NCI-H524 treated with DMSO at 0.1 percent for 48 hours (cell line): ENCODE data around the gene TRAF3.
"Not testable (repeated sequence)": the region's sequence is repeated elsewhere in the genome, so short reads cannot be mapped to it uniquely, and the experiment has no call there.

Experiments
- DNase-seq: peaks from one replicate; lab custom pipeline; 2025; lab: John Stamatoyannopoulos, UW

The TRAF3 gene

DNA sequence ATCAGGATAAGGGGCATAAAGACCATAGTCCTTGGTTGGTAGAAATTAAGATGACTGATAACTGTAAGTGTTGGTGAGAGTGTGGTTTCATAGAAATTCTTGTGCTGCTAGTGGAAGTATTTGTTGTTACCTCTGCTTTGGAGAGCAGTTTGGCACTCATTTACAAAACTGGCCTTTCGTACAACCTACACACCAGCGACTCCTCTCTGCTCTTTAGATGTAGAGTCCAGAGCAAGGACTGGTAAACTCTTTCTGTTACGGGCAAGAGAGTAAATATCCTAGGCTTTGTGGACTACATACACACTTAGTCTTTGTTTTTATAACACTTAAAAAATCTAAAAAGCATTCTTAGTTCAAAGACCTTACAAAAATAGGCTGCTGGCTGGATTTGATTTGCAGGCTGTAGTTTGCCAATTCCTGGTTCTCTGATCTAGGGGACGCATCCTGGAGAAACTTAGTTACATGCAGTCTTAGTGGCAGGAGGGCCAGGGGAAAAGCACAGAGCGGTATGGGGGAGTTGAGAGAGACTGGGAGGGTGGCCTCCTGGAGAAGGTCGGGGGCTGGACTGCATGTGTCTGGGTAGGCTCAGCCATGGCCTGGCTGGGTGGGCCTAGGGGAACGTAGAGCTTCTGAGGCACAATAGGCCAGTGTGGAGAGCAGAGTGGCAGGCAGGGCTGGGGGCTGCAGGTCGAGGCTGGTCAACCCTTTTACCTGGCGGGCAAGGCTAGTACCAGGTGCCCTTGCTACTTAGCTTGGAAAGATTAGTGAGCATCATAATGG, 89.9 kb downstream of the TRAF3 start:
- DNase-seq, result no peak

DNA sequence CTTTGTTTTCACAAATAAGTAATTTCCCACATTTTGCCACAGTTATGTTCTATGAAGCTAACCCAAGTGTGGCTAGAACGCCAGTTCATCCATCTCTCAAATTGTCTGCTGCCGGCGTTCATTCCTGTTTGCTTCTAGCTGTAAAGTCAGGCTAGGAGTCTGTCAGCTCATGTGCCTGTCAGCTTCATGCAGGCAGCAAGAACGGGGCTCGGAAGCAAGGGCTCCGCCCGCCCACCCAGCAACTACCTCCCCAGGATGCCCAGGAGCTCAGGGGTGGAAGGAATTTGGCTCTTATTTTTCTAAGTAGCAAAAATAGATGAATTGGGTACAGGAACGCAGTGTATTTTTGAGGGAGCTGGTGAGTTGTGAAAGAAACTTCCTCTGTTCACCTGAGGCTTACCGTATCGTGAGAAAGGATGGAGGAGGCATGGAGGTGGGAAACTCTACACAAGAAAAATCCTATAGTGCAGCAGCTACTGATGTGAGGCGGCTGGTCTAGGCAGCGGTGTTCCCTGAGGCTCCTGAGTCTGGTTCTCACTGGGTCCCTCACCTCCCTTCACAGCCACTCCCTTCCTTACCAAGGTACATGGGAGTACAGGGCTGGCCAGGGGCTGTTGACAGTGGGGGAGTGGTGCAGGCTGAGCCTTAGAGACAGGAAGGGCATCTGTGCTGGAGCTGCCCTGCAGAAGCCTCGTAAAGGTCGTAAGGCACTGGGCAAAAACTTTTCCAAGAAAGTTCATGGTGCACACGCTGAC, 90.8 kb downstream of the TRAF3 start:
- no peak for DNase-seq

DNA sequence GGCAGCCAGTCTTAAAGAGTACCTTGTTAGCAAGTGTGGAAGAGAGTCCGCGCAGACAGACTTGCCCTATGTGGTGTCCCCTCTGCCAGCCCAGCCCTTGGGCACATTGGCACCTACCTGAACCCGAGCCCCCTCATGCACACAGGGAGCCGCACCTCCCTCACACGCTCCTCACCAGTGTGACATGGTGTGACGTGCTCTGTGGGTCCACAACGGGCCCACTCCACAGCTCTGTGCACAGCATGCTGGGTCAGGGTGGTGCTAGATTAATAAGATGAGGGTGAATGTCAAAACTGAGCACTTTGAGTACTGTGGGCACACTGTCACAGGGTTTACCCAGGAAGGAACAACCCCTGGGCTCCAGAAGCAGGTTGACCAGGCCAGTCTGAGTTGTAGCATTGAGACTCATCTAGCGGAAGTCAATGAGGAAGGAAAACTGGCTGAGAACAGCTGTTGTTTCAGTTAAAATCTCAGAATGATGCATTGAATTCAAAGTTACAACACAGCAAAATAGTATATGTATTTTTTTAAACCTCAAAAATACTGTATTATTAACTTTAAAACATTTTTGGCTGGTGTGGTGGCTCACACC, 91.8 kb downstream of the TRAF3 start:
- DNase-seq, result no peak

DNA sequence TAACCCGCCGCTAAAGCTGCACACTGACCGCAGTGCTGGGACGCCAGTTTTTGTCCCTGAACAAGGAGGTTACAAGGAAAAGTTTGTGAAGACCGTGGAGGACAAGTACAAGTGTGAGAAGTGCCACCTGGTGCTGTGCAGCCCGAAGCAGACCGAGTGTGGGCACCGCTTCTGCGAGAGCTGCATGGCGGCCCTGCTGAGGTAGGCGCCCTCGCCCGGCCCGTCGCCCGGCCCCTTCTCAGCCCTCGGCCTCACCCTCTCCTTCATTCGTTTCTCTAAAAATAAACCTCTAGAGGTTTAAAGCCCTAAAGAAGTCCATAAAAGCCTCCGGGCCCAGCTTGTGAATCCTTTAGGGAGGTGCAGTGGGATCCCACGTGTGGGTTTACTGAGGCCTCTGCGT, 93.0 kb downstream of the TRAF3 start:
- no peak for DNase-seq

DNA sequence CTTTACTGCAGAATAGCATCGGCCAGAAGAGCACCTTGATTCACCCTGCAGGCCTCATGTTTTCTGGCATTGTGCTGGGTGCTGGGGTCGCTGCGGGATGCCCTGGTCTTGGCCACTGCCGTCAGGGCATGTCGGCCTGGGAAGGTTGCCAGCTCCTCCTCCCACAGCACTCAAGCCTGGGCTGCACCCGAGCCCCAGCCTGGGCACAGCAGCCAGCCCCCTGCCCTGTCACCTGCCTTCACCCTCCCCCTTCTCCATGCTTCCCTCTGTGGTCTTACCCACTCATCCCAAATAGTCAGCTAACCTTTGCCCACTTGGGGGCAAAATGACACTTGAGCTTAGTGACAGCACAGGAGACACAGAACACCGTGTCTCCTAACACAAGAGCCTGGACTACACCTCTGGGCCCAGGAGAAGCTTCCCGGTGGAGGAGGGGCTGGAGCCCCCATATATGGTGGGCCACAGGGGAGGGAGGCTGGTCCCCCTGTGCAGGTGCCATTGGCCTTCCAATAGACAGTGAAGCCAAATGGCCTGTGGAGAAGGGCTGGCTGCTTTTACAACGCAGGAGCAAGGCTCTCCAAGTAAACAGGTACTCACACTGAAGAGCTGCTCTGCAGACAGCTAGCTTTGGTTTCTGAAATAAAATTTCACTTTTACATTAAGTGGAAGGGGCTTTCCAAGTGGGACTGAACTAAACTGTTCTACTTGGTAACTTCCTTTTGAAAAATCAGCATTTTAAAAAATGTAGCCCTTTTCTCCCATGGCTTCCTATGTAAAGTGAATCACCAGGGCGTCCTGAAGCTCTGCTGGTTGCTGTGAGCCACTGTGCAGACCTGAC, 94.0 kb downstream of the TRAF3 start:
- DNase-seq, result no peak

DNA sequence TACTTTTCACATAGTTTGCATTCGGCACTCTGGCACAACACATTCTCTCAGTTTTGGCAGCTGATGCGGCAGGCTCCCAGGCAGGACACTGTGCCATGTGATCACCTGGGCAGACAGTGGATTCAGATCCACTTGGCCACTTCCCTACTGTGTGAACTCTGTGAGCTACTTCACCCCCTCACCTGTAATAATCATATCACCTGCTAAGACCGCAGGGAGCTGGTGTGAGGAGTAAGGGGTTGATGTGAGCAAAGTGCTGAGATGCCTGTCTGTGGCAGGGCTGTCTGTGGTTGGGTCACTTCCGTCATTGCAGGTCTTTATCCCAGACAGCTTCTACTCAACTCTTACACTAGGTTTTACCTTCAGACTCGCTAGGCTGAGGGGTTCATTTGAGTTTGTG, 94.8 kb downstream of the TRAF3 start:
- DNase-seq, result no peak

DNA sequence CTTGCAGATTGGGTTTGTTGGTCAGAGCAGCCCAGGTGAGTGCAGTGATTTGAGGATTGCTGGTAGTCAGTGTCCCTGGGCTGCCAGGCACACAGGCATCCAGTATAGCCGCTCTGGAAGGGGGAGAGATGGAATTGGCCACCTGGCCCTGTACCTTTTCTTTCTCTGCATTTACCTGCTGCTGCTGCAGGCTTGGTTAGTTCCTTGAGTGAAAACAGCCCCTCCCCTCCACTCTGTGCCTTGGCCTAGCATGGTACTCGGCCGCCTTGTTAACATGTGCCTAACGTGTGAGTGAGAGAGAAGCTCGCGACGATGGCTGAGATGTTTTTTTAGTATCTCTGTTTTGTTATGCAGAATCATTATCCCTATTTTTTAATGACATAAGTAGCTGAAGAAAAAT, 95.9 kb downstream of the TRAF3 start:
- DNase-seq, result no peak

DNA sequence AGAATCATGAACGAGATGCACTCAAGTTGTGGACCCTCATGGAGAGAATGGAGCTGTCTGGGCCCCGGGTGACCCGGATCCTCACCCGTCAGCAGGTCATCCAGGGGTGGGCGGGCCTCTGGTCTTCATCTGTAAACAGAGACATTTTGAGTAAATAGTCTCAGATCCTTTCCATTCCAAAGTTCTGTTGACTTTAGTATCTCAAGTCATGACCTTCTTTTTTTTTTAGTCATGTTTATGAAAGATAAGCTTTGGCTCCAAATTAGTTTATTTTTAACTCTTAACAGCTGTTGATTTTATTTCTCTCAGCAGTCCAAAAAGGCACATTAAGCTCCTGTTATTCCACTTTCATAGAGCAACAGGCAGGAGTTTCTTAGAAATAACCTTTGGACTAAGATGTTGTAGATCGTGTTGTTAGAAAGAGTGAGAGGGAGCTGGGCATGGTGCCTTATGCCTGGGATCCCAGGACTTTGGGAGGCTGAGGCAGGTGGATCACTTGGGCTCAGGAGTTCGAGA, 96.4 kb downstream of the TRAF3 start:
- no peak for DNase-seq

DNA sequence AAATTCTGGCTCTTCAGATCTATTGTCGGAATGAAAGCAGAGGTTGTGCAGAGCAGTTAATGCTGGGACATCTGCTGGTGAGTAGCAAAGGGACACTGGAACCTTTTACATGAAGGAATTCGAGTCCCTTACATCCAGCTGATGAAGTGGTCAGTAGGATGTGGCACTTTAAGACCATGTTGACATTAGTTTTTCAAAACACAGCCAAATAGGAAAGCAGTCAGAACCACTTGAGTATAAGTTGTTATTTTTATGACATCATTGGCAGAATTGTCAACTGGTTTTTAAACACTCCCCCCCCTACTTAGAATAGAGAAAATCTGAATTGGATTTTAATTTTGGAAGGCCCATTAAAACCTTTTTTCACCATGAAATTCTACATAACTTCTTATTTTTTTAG, 98.4 kb downstream of the TRAF3 start:
- DNase-seq, result no peak

DNA sequence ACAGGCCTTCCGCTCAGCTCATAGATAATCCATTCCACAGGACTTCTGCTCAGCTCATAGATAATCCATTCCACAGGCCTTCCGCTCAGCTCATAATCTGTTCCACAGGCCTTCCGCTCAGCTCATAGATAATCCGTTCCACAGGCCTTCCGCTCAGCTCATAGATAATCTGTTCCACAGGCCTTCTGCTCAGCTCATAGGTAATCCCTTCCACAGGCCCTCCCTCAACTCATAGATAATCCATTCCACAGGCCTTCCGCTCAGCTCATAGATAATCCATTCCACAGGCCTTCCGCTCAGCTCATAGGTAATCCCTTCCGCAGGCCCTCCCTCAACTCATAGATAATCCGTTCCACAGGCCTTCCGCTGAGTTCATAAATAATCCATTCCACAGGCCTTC, 100.3 kb downstream of the TRAF3 start:
- not testable (repeated sequence) for DNase-seq

DNA sequence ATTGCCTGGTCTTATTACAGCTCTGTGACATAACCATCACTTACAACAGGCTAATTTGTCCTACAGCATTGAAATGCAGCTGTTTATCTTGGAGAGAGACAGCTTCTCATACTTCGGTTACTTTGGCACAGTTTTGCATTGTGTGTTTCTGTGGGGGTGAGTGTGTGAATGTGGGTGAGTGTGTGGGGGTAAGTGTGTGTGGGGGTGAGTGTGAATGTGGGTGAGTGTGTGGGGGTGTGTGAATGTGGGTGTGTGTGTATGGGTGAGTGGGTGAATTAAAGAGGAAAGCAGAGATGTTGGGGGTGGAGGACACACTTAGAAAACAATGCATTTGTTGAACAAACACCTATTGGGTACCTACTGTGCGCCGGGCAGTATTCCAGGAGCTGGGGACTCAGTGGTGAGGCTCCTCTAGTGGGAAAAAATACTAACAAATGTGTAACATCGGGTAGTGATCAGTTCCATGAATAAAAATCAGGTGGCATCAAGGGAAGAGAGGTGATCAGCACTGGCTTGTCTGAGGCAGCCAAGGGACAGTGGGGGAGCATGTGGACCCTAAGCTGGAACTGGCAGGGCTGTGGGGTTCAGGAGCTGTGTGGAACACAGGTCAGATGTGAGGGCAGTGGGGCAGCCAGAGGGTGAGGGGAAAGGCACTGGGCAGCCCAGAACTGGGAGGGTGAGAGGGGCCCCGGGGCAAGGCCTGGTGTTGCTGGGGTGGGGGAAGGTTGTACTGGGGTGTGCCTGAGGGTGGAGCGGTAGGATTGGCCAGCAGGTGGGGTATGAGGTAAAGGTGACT, 101.1 kb downstream of the TRAF3 start:
- DNase-seq, result no peak

DNA sequence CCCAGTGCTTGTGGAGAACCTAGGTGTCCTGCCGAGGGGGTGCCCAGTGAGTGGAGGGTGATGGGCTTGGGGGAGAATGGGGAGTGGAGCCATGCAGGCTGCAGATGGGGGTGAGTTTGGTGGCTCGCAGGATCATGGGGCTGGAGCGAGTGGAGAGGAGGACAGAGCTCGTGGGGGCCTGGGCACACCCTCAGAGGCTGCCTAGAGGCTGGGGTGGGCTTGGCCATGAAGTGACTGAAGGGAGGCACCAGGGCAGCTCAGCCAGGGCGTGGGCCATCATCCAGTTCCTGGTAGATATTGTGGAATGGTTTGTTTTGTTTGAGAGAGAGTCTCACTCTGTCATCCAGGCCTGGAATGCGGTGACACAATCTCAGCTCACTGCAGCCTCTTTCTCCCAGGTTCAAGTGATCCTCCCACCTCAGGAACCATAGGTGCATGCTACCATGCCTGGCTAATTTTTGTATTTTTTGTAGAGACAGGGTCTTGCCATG, 101.8 kb downstream of the TRAF3 start:
- no peak for DNase-seq

DNA sequence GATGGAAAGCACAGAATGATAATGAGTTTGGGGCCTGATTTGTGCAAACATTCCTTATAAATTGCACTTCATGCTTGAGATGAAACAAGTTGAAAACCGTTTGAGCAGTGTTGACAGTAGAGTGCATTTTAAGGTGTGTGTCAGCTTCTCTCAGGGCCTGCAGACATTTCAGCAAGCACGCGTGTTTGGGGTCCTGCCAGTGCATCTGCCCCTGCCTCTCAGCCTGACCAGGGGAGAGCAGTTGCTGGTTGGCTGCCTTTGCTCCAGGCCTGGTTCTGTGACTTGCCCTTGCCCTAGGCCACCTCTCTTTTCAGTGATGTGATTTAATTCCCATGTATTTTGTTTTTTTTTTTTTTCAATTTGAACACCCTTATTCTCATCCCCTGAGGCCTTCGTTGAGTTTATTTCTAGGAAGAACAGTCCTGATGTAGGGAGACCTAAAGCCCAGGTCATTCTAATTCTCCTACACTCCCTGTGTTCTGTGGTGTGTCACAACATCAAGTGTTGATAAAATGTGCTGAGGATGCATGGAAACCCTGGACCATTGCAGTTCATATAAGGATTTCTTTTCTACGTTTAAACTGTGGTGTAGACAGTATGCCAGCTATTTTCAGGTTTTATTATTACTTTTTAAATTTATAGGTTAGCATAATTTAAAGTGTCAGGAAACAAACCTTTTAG, 105.1 kb downstream of the TRAF3 start:
- DNase-seq, result no peak

DNA sequence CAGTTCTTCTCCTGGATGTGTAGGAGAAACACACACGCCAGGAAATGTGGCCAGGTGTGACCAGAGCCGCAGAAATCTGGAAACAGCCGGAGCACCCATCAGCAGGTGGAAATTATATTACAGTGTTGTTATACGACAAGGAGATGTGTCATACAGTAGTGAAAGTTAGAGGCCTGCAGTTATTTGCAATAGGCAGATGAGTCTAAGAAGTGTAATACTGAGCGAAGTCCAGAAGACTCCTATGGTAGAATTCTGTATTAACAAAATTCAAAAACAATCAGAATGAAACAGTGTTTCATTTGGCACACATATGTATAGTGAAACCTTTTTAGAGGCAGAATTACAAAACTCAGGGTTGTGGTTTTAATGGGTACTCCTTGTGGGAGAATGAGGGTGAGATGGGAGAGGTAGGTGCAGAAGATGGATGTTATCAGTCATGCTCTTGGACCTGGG, 105.9 kb downstream of the TRAF3 start:
- DNase-seq, result no peak

DNA sequence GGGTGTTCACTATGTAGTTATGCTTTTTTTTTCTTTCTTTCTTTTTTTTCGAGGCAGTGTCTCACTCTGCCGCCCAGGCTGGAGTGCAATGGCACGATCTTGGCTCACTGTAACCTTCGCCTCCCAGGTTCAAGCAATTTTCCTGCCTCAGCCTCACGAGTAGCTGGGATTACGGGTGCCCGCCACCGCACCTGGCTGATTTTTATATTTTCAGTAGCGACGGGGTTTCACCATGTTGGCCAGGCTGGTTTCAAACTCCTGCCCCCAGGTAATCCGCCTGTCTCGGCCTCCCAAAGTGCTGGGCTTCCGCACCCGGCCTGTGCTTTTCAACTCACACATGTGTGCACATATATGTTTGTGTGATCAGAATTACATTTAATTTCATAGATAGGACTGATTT, 106.3 kb downstream of the TRAF3 start:
- no peak for DNase-seq

DNA sequence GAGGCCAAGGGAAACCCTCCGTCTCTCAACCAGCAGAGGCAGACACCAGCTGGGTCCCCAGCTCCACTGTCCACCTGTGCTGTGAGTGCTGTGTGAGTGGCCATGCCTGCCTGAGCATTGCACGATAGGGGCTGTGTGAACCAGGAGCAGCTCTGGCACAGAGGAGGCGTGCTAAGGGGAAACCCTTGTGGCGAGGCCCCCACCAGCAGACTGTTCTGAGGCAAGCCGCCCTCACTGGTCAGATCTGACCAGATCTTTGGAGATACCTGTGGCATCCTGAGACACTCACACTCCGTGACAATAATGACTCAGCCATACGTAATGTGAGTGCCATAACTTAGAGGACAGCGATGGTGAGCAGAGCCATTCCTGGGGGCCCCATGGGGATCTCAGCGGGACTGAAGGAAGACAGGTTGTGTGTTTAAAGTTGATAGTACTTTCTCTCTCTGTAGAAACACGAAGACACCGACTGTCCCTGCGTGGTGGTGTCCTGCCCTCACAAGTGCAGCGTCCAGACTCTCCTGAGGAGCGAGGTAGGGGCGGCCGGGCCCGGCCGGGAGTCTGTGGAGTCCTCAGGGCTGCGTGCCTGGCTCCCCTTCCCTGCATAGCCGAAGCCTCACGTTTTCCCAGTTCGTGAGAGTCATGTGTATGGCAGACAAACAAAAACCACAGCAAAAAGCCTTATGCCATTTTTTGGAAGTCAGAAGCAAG, 108.6 kb downstream of the TRAF3 start:
- no peak for DNase-seq

DNA sequence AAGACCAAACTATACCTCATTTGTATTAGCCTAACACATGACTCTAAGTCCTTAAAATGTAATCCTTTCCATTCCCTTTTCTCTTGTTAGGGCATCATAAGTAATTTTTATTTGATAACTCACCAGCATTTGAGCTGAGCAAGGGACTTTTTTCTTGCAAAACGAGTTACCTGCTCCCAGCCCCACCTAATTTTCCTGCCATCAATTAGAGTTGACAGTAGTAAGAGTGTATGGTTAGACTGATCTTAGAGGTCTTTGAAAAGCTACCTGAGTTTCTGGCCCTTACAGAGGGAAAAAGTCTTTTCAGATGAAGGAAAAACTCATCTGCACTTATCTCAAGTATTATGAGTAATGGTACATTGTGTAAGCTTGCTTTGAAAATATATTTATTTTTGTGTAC, 111.5 kb downstream of the TRAF3 start:
- DNase-seq, result no peak

DNA sequence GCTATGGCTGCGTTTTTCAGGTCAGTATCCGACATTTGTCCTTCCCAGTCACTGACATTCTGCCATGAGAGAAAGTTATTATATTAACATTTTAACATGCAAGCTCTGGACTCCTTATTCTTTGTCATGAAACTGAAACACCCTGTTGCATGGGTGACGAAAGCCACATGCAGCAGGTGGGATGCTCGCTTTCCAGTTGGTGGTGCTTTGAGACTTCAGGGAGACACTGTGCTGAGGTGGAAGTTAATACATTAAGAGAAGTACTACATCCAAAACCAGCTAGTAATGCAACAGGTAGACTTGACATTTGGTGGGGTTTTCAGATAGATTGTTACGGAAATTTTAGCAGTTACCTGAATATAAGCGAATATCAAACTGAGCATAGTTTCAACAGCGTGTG, 112.4 kb downstream of the TRAF3 start:
- no peak for DNase-seq

DNA sequence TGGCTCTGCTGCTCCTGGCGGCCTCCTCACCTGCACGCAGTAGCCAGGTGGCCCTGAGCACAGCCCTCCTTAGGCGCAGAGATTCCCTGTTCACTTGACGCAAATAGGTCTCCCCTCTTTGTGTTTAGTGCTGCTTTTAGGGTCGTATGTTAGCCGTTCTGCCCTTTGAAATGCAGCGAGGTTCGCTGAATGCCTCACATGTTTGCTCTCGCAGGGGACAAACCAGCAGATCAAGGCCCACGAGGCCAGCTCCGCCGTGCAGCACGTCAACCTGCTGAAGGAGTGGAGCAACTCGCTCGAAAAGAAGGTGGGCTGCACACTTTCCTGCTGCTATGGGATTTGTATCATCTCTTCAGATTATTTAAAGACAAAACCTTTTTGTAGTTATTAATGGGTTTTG, 113.9 kb downstream of the TRAF3 start:
- no peak for DNase-seq

DNA sequence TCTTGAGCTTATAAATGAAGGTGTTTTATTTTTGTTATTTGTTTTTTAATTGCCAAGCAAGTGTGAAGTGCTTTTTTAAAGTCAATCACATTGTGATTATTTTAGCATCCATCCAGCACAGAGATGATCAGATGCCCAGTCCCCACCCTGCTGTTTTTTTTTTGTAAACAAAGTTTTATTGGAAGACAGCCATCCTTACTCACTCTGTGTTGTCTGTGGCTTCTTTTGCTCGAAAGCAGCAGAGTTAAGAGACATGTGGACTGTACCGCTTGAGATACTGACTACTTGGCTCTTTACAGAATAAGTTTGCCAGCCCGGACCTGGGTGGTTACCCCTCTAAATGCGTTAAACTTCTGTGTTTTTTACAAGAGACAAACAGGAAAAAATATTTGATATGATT, 114.3 kb downstream of the TRAF3 start:
- DNase-seq, result no peak
